A673 (cell line): ENCODE data around the gene CXCL3. TPM values are rescaled to one million over a fixed set of nuclear protein-coding genes. Genes with fewer than 3 reads are reported as not detected.

ENCODE experiments used
- BruUV-seq: library from RNA; stranded (reverse); fragments of 400-500 nt; replicated peaks from 2 replicates; lab custom pipeline; 2021; lab: Mats Ljungman, UMichigan
- CTCF ChIA-PET: fragments of 300-600 bp; sonication (Branson Sonifier 250); formaldehyde crosslinking; loops from one replicate; lab custom pipeline; 2022; ENCODE audit warnings: antibody characterized with exemption; lab: Charles Lee
- POLR2A ChIA-PET: fragments of 300-600 bp; sonication (Branson Sonifier 250); formaldehyde crosslinking; loops from one replicate; lab custom pipeline; 2022; ENCODE audit warnings: antibody characterized with exemption; ENCODE audit not compliant: low non-redundant PET; lab: Charles Lee
- DNase-seq: peaks from one replicate; pipeline ENCODE4 v3.0.0-alpha.2; 2015; ENCODE audit warnings: low spot score
- H3K27ac ChIP-seq: fragments of 200-600 bp; sonication (generic); 2 replicates; pipeline ENCODE4 v1.5.1; 2016; ENCODE audit warnings: mixed run types, low read depth, mild to moderate bottlenecking, mixed read lengths, antibody characterized with exemption, low read length; ENCODE audit not compliant: poor library complexity, severe bottlenecking
- H3K27me3 ChIP-seq: fragments of 200-600 bp; sonication (generic); replicated peaks from 2 replicates; pipeline ENCODE4 v1.6.1; 2017; ENCODE audit warnings: mixed run types, low read depth, mild to moderate bottlenecking, mixed read lengths, antibody characterized with exemption, low read length; ENCODE audit not compliant: insufficient read depth, poor library complexity
- H3K36me3 ChIP-seq: fragments of 200-600 bp; sonication (generic); 2 replicates; pipeline ENCODE4 v1.6.1; 2016; ENCODE audit warnings: mixed run types, mild to moderate bottlenecking, mixed read lengths, antibody characterized with exemption, low read length; ENCODE audit not compliant: insufficient read depth, poor library complexity, severe bottlenecking
- H3K4me1 ChIP-seq: fragments of 200-600 bp; sonication (generic); 2 replicates; pipeline ENCODE4 v1.6.1; 2017; ENCODE audit warnings: mixed run types, mild to moderate bottlenecking, mixed read lengths, antibody characterized with exemption, low read length; ENCODE audit not compliant: insufficient read depth, poor library complexity, severe bottlenecking
- H3K4me3 ChIP-seq: fragments of 200-600 bp; sonication (generic); 2 replicates; pipeline ENCODE4 v1.5.1; 2016; ENCODE audit warnings: low read depth, mixed run types, mild to moderate bottlenecking, mixed read lengths, low read length; ENCODE audit not compliant: poor library complexity, severe bottlenecking
- H3K9me3 ChIP-seq: fragments of 200-600 bp; sonication (generic); 2 replicates; pipeline ENCODE4 v1.6.1; 2016; ENCODE audit warnings: mixed run types, low read depth, mild to moderate bottlenecking, mixed read lengths, antibody characterized with exemption, low read length; ENCODE audit not compliant: poor library complexity, severe bottlenecking
- EZH2 ChIP-seq: fragments of 200-600 bp; sonication (generic); IDR thresholded peaks from 2 replicates; pipeline ENCODE4 v1.6.1; 2017; ENCODE audit warnings: borderline replicate concordance, low read depth, mild to moderate bottlenecking, mixed read lengths, antibody characterized with exemption, low read length; ENCODE audit not compliant: poor library complexity, severe bottlenecking
- intact Hi-C: fragments of 100-400 bp; cut with micrococcal nuclease; formaldehyde crosslinking; loops from one replicate; pipeline ENCODE4 v1.10.0; 2022; ENCODE audit not compliant: unreplicated experiment
- total RNA-seq: library from RNA; stranded (reverse); gene quantifications from 2 replicates; pipeline ENCODE4 v1.2.3, GENCODE V29; 2021
- TF ChIP-seq, protein P1 (sequence below): fragments of 300-800, 200-600 bp; sonication (generic); conservative IDR thresholded peaks from 2 replicates; pipeline ENCODE4 v1.5.1; 2017; ENCODE audit warnings: low read depth, mild to moderate bottlenecking, antibody characterized with exemption, low read length, moderate library complexity, mixed read lengths

CXCL3 gene
- total RNA-seq, 1 experiment from 2014 or later = 0.24 TPM

- peak; percentile 48 for DNase-seq
- Histone ChIP-seq H3K9me3 (no peaks in the 10 kb centered on the region), H3K4me3 (no peak overlapping the region), H3K27ac (peak overlapping the region; percentile 78), H3K4me1 (peaks cover 15% of the 10 kb centered on the region), H3K27me3 (no peaks in the 10 kb centered on the region), H3K36me3 (no peaks in the 10 kb centered on the region)
- CTCF ChIA-PET = no interaction called here
- no TSS peak for BruUV-seq
- intact Hi-C loops = no loop called here
- POLR2A ChIA-PET = no interaction called here
- TF ChIP-seq, protein P1, sequence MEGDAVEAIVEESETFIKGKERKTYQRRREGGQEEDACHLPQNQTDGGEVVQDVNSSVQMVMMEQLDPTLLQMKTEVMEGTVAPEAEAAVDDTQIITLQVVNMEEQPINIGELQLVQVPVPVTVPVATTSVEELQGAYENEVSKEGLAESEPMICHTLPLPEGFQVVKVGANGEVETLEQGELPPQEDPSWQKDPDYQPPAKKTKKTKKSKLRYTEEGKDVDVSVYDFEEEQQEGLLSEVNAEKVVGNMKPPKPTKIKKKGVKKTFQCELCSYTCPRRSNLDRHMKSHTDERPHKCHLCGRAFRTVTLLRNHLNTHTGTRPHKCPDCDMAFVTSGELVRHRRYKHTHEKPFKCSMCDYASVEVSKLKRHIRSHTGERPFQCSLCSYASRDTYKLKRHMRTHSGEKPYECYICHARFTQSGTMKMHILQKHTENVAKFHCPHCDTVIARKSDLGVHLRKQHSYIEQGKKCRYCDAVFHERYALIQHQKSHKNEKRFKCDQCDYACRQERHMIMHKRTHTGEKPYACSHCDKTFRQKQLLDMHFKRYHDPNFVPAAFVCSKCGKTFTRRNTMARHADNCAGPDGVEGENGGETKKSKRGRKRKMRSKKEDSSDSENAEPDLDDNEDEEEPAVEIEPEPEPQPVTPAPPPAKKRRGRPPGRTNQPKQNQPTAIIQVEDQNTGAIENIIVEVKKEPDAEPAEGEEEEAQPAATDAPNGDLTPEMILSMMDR = no peak
- TF ChIP-seq EZH2 = no peak
Observed at GRCh38 chr4:74056114-74056857, 17.8 kb upstream of the CXCL3 start.

DNA sequence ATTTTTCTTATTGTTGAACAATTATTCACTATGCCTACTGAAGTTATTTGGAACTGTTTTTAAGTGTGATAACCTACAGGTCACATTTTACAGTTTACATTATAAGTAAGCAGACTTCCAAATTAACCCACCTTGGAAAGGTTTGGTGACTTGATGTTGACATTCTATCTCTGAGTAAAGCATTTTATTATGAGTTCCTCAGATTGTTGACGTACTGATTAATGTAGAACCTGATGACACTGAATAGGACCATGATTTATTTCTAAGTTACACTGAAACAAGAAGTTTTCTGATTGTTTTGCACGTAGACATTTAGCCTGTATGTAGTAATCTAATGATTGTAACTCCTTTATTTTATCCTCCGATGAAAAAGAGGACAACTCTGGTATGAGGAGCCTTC lies 17.0 kb upstream of the CXCL3 start:
- Histone ChIP-seq H3K36me3 (no peaks in the 10 kb centered on the region), H3K9me3 (no peaks in the 10 kb centered on the region), H3K27me3 (no peaks in the 10 kb centered on the region), H3K27ac (peak overlapping the region; percentile 78), H3K4me1 (peaks cover 15% of the 10 kb centered on the region), H3K4me3 (no peak overlapping the region)
- intact Hi-C loops = no loop called here
- CTCF ChIA-PET = no interaction called here
- POLR2A ChIA-PET = no interaction called here
- BruUV-seq = no TSS peak
- DNase-seq = no peak
- no peak for TF ChIP-seq EZH2
- TF ChIP-seq, protein P1 = no peak

GRCh38 chr4:74055096-74055495 lies 16.6 kb upstream of the CXCL3 start:
- DNase-seq = no peak
- H3K9me3 ChIP-seq = no peaks in the 10 kb centered on the region
- no peak for TF ChIP-seq EZH2
- TF ChIP-seq, protein P1 = no peak
- no peak overlapping the region for H3K4me3 ChIP-seq
- H3K4me1 ChIP-seq = peaks cover 15% of the 10 kb centered on the region
- no TSS peak for BruUV-seq
- no peaks in the 10 kb centered on the region for H3K27me3 ChIP-seq
- ChIA-PET POLR2A (no interaction called here), CTCF (no interaction called here)
- no peak overlapping the region for H3K27ac ChIP-seq
- H3K36me3 ChIP-seq = no peaks in the 10 kb centered on the region
- intact Hi-C loops = no loop called here
